Measurements from ENCODE around the gene TTLL11. TPM values are rescaled to one million over a fixed set of nuclear protein-coding genes. Genes with fewer than 3 reads are reported as not detected.

Gene TTLL11
- total and polyA plus RNA-seq, 2 of the 8 experiments (the other 6 are each of a cell fraction or from before 2014, with no cell fraction given), result 0.56 to 0.80 TPM

- TF ChIP-seq CTCF (IDR thresholded peaks at IDR 0.05; ENCODE audit: control extremely low read depth in 1 of 3, insufficient read depth in 1 of 3, low read depth in 1 of 3, low read length in 3 of 3), result no peak
- TF ChIP-seq RXRA (IDR thresholded peaks at IDR 0.05; ENCODE audit: insufficient read depth, low read depth, low read length), result no peak
- no peak for TF ChIP-seq SIX5 (IDR thresholded peaks at IDR 0.05; ENCODE audit: low read depth, low read length)
- no peak for TF ChIP-seq CBX8 (IDR thresholded peaks at IDR 0.05; ENCODE audit: borderline replicate concordance, low read depth, low read length)
- no peak for TF ChIP-seq FOSL1 (IDR thresholded peaks at IDR 0.05; ENCODE audit: insufficient read depth, low read depth, low read length)
- no peak for TF ChIP-seq SIRT6 (IDR thresholded peaks at IDR 0.05; ENCODE audit: low read length)
- no peak for TF ChIP-seq PHF8 (conservative IDR thresholded peaks at IDR 0.05; ENCODE audit: low read depth, low read length)
- TF ChIP-seq BCL11A (IDR thresholded peaks at IDR 0.05; ENCODE audit: low read depth in 2 of 2, low read length in 2 of 2), result no peak
Measured at GRCh38 chr9:121865060-121865459, 228.0 kb downstream of the TTLL11 start (continued).

All from H1 (cell line).